DOHH2 (cell line): Measurements from ENCODE around the gene EXOSC3.
"Not testable (repeated sequence)": the region's sequence is repeated elsewhere in the genome, so short reads cannot be mapped to it uniquely, and the experiment has no call there.

Experiments
- H3F3A ChIP-seq: fragments of 200-600 bp; sonication (generic), shearing (Covaris generic); 2 replicates; pipeline ENCODE4 v1.6.0; 2016; ENCODE audit warnings: antibody characterized with exemption, mild to moderate bottlenecking; ENCODE audit not compliant: control insufficient read depth, insufficient read depth
- H3K27ac ChIP-seq: fragments of 200-600 bp; sonication (generic); 2 replicates; pipeline ENCODE4 v1.5.1; 2014; ENCODE audit warnings: low read depth, mild to moderate bottlenecking, low read length, moderate library complexity
- H3K27me3 ChIP-seq: fragments of 200-600 bp; sonication (generic); 2 replicates; pipeline ENCODE4 v1.6.1; 2014; ENCODE audit warnings: mild to moderate bottlenecking, low read length, mixed read lengths; ENCODE audit not compliant: control insufficient read depth
- H3K36me3 ChIP-seq: fragments of 200-600 bp; sonication (generic); 2 replicates; pipeline ENCODE4 v1.6.1; 2014; ENCODE audit warnings: mild to moderate bottlenecking, low read length, moderate library complexity, mixed read lengths; ENCODE audit not compliant: control insufficient read depth
- H3K4me1 ChIP-seq: fragments of 200-600 bp; sonication (generic); 2 replicates; pipeline ENCODE4 v1.6.1; 2014; ENCODE audit warnings: mild to moderate bottlenecking, low read length, mixed read lengths; ENCODE audit not compliant: control insufficient read depth
- H3K4me2 ChIP-seq: fragments of 200-600 bp; sonication (generic); 2 replicates; pipeline ENCODE4 v1.6.0; 2014; ENCODE audit warnings: mild to moderate bottlenecking, low read length, moderate library complexity
- H3K4me3 ChIP-seq: fragments of 200-600 bp; sonication (generic); 2 replicates; pipeline ENCODE4 v1.5.1; 2014; ENCODE audit warnings: mild to moderate bottlenecking, low read length, mixed read lengths
- H3K79me2 ChIP-seq: fragments of 200-600 bp; sonication (generic); 2 replicates; pipeline ENCODE4 v1.6.1; 2014; ENCODE audit warnings: mild to moderate bottlenecking, low read length, mixed read lengths; ENCODE audit not compliant: control insufficient read depth
- H3K9me2 ChIP-seq: fragments of 200-600 bp; sonication (generic); replicated peaks from 2 replicates; pipeline ENCODE4 v1.6.1; 2014; ENCODE audit warnings: mild to moderate bottlenecking, low read length, mixed read lengths; ENCODE audit not compliant: control insufficient read depth
- H3K9me3 ChIP-seq: fragments of 200-600 bp; sonication (generic); 2 replicates; pipeline ENCODE4 v1.6.1; 2014; ENCODE audit warnings: antibody characterized with exemption, low read length, mixed read lengths; ENCODE audit not compliant: control insufficient read depth, insufficient read depth
- H4K20me1 ChIP-seq: fragments of 200-600 bp; sonication (generic); 2 replicates; pipeline ENCODE4 v1.6.0; 2014; ENCODE audit warnings: low read depth, mild to moderate bottlenecking, antibody characterized with exemption, low read length, moderate library complexity; ENCODE audit not compliant: control insufficient read depth, insufficient read depth
- EZH2phosphoT487 ChIP-seq: fragments of 200-600 bp; sonication (generic); IDR thresholded peaks from 2 replicates; pipeline ENCODE4 v1.6.1; 2017; ENCODE audit warnings: borderline replicate concordance, mild to moderate bottlenecking, antibody characterized with exemption, low read length, moderate library complexity, mixed read lengths
- TF ChIP-seq, protein P1 (sequence below): fragments of 200-600 bp; sonication (generic); IDR thresholded peaks from one replicate; pipeline ENCODE4 v1.5.1; 2014; ENCODE audit warnings: antibody characterized with exemption, mild to moderate bottlenecking, low read depth, low read length; ENCODE audit not compliant: poor library complexity, severe bottlenecking

EXOSC3 gene

GRCh38 chr9:37775216-37775919 lies 9.5 kb downstream of the EXOSC3 start:
- 0 out of 2 replicates have a peak, but pooled peaks cover 2% of the 10 kb centered on the region for H3F3A ChIP-seq
- H3K27ac ChIP-seq = no peak overlapping the region
- no peaks in the 10 kb centered on the region for H3K4me1 ChIP-seq
- H4K20me1 ChIP-seq = no peaks in the 10 kb centered on the region
- H3K79me2 ChIP-seq = peaks cover 3% of the 10 kb centered on the region; the same call in 1 of the 2 replicates
- H3K9me2 ChIP-seq = no peaks in the 10 kb centered on the region
- TF ChIP-seq, protein P1, sequence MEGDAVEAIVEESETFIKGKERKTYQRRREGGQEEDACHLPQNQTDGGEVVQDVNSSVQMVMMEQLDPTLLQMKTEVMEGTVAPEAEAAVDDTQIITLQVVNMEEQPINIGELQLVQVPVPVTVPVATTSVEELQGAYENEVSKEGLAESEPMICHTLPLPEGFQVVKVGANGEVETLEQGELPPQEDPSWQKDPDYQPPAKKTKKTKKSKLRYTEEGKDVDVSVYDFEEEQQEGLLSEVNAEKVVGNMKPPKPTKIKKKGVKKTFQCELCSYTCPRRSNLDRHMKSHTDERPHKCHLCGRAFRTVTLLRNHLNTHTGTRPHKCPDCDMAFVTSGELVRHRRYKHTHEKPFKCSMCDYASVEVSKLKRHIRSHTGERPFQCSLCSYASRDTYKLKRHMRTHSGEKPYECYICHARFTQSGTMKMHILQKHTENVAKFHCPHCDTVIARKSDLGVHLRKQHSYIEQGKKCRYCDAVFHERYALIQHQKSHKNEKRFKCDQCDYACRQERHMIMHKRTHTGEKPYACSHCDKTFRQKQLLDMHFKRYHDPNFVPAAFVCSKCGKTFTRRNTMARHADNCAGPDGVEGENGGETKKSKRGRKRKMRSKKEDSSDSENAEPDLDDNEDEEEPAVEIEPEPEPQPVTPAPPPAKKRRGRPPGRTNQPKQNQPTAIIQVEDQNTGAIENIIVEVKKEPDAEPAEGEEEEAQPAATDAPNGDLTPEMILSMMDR = no peak
- TF ChIP-seq EZH2phosphoT487 = no peak
- H3K36me3 ChIP-seq = peaks cover 47% of the 10 kb centered on the region
- H3K27me3 ChIP-seq = no peaks in the 10 kb centered on the region
- H3K4me2 ChIP-seq = no peak overlapping the region
- H3K4me3 ChIP-seq = no peak overlapping the region
- H3K9me3 ChIP-seq = no peaks in the 10 kb centered on the region

GRCh38 chr9:37769995-37770394 lies 14.9 kb downstream of the EXOSC3 start:
- no peaks in the 10 kb centered on the region for H3K9me3 ChIP-seq
- no peak overlapping the region for H3K27ac ChIP-seq
- TF ChIP-seq, protein P1 = no peak
- TF ChIP-seq EZH2phosphoT487 = no peak

GRCh38 chr9:37769306-37769705 lies 15.6 kb downstream of the EXOSC3 start:
- Histone ChIP-seq H3K4me3 (no peak overlapping the region), H3K4me1 (no peaks in the 10 kb centered on the region), H3K9me2 (no peaks in the 10 kb centered on the region), H3K9me3 (no peaks in the 10 kb centered on the region), H3K27me3 (no peaks in the 10 kb centered on the region), H3K27ac (no peak overlapping the region), H4K20me1 (no peaks in the 10 kb centered on the region), H3K79me2 (no peaks in the 10 kb centered on the region), H3F3A (0 out of 2 replicates have a peak, but pooled peaks cover 2% of the 10 kb centered on the region), H3K4me2 (no peak overlapping the region), H3K36me3 (no peaks in the 10 kb centered on the region)
- TF ChIP-seq, protein P1 = no peak
- TF ChIP-seq EZH2phosphoT487 = no peak

More at GRCh38 chr9:37769995-37770394, 14.9 kb downstream of the EXOSC3 start:
- H3K4me1 ChIP-seq = no peaks in the 10 kb centered on the region
- H3F3A ChIP-seq = 0 out of 2 replicates have a peak, but pooled peaks cover 2% of the 10 kb centered on the region
- no peaks in the 10 kb centered on the region for H3K79me2 ChIP-seq
- no peaks in the 10 kb centered on the region for H3K27me3 ChIP-seq
- H3K9me2 ChIP-seq = no peaks in the 10 kb centered on the region
- 0 out of 2 replicates have a peak, but pooled peaks cover 2% of the 10 kb centered on the region for H3K36me3 ChIP-seq
- no peaks in the 10 kb centered on the region for H4K20me1 ChIP-seq
- H3K4me3 ChIP-seq = no peak overlapping the region
- H3K4me2 ChIP-seq = no peak overlapping the region

DNA sequence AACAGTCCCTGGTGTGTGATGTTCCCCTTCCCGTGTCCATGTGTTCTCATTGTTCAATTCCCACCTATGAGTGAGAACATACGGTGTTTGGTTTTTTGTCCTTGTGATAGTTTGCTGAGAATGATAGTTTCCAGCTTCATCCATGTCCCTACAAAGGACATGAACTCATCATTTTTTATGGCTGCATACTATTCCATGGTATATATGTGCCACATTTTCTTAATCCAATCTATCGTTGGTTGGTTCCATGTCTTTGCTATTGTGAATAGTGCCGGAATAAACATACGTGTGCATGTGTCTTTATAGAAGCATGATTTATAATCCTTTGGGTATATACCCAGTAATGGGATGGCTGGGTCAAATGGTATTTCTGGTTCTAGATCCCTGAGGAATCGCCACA lies 19.6 kb downstream of the EXOSC3 start:
- not testable (repeated sequence) for H3K9me3 ChIP-seq, H3F3A ChIP-seq, H3K4me2 ChIP-seq, H3K4me3 ChIP-seq, H3K9me2 ChIP-seq, H3K27ac ChIP-seq, H3K4me1 ChIP-seq, H4K20me1 ChIP-seq, H3K27me3 ChIP-seq, H3K36me3 ChIP-seq, H3K79me2 ChIP-seq
